ENCODE measurements around the gene MVB12B.

GRCh38 chr9:126545106-126545505 lies 218.5 kb downstream of the MVB12B start:
- TF ChIP-seq POLR2A (IDR thresholded peaks at IDR 0.05; ENCODE audit: low read length) (no peak), GATA1 (IDR thresholded peaks at IDR 0.05; ENCODE audit: low read depth, low read length) (no peak)

Measured in erythroblast (primary cell).